CD4-positive, CD25-positive, alpha-beta regulatory T cell (primary cell): ENCODE measurements around the gene KIF5C. TPM values are rescaled to one million over a fixed set of nuclear protein-coding genes. Genes with fewer than 3 reads are reported as not detected.

ENCODE experiments used
- ATAC-seq, 2 donors: fragments of 150-1000 bp; cut with Tn5 transposase; one replicate each; pipeline ENCODE4 v1.10.0; 2021; ENCODE audit warnings: low read depth in 2 of 2, moderate number of reproducible peaks in 2 of 2, moderate library complexity in 1 of 2
- DNase-seq, 3 donors: peaks; one replicate each; pipeline versions ENCODE4 v3.0.0 to v3.0.0-alpha.2; 2012 to 2022; ENCODE audit warnings: mixed read lengths in 1 of 3
- H3K27ac ChIP-seq: one replicate; pipeline ENCODE4 v1.7.0; 2013; ENCODE audit warnings: mild to moderate bottlenecking, low read length; ENCODE audit not compliant: insufficient read depth, poor library complexity, severe bottlenecking
- H3K27me3 ChIP-seq: one replicate; pipeline ENCODE4 v1.7.0; 2013; ENCODE audit warnings: low read length; ENCODE audit not compliant: control insufficient read depth, insufficient read depth
- H3K36me3 ChIP-seq: one replicate; pipeline ENCODE4 v1.7.0; 2013; ENCODE audit warnings: mild to moderate bottlenecking, low read length, moderate library complexity; ENCODE audit not compliant: control insufficient read depth, insufficient read depth
- H3K4me1 ChIP-seq: 2 replicates; pipeline ENCODE4 v1.7.0; 2013; ENCODE audit warnings: mild to moderate bottlenecking, low read length; ENCODE audit not compliant: insufficient read depth, control insufficient read depth, poor library complexity, severe bottlenecking
- H3K4me3 ChIP-seq: one replicate; pipeline ENCODE4 v1.7.0; 2013; ENCODE audit warnings: low read depth, mild to moderate bottlenecking, low read length, moderate library complexity
- H3K9me3 ChIP-seq, 2 experiments: 1 replicate in 1 of 2; 2 replicates in 1 of 2; pipeline ENCODE4 v1.7.0; 2013; ENCODE audit warnings: low read length in 2 of 2, mild to moderate bottlenecking in 1 of 2, moderate library complexity in 1 of 2; ENCODE audit not compliant: control insufficient read depth in 2 of 2
- H3K27ac Mint-ChIP-seq, 3 donors: one replicate each; pipeline ENCODE4 v1.8.0; 2020 to 2022; ENCODE audit warnings: mild to moderate bottlenecking in 3 of 3, mixed read lengths in 3 of 3, moderate library complexity in 2 of 3
- H3K27me3 Mint-ChIP-seq: one replicate; pipeline ENCODE4 v1.8.0; 2022; ENCODE audit warnings: mild to moderate bottlenecking, mixed read lengths
- H3K36me3 Mint-ChIP-seq: one replicate; pipeline ENCODE4 v1.8.0; 2020; ENCODE audit warnings: mixed read lengths
- H3K4me1 Mint-ChIP-seq, 4 donors: one replicate each; pipeline ENCODE4 v1.8.0; 2020 to 2022; ENCODE audit warnings: mixed read lengths in 4 of 4, mild to moderate bottlenecking in 1 of 4
- H3K4me3 Mint-ChIP-seq, 4 donors: one replicate each; pipeline ENCODE4 v1.8.0; 2020 to 2022; ENCODE audit warnings: mild to moderate bottlenecking in 4 of 4, mixed read lengths in 4 of 4, moderate library complexity in 3 of 4
- H3K9me3 Mint-ChIP-seq, 7 donors: one replicate each; pipeline ENCODE4 v1.8.0; 2020 to 2022; ENCODE audit warnings: mixed read lengths in 7 of 7, mild to moderate bottlenecking in 3 of 7, moderate library complexity in 2 of 7
- polyA plus RNA-seq, 4 donors: library from polyadenylated mRNA; unstranded; fragments of 300-500 nt; fragmentation: Illumina TruSeq; gene quantifications; one replicate each; pipeline ENCODE4 v1.2.3, GENCODE V29; 2021
- total RNA-seq: library from RNA; stranded (reverse); gene quantifications from one replicate; pipeline ENCODE4 v1.2.3, GENCODE V29; 2022

Gene KIF5C
- total and polyA plus RNA-seq, 5 donors from 2014 or later: 0.54 to 7.7 (median 1.5) TPM

GRCh38 chr2:148924514-148925178 is 49.6 kb downstream of the KIF5C start:
- no peaks in the 10 kb centered on the region for H3K36me3 ChIP-seq
- DNase-seq (no peak), ATAC-seq (no peak)
- Mint-ChIP-seq H3K27ac (no peak overlapping the region), H3K27me3 (no peaks in the 10 kb centered on the region), H3K4me3 (peak overlapping the region in 3 of 4 donors; percentile 5 to 36 (median 6)), H3K9me3 (no peaks in the 10 kb centered on the region), H3K36me3 (no peaks in the 10 kb centered on the region), H3K4me1 (peaks cover 6 to 33% (median 16%) of the 10 kb centered on the region in 4 donors)
- H3K9me3 ChIP-seq: no peaks in the 10 kb centered on the region
- H3K27ac ChIP-seq: no peak overlapping the region
- H3K4me3 ChIP-seq: no peak overlapping the region
- H3K4me1 ChIP-seq: peaks cover 17% of the 10 kb centered on the region
- H3K27me3 ChIP-seq: no peaks in the 10 kb centered on the region

- Mint-ChIP-seq H3K4me3 (peak overlapping the region; percentile 83 to 90 (median 85)), H3K4me1 (peaks cover 6 to 33% (median 16%) of the 10 kb centered on the region in 4 donors), H3K36me3 (no peaks in the 10 kb centered on the region), H3K27ac (peak overlapping the region; percentile 58 to 87 (median 79)), H3K9me3 (no peaks in the 10 kb centered on the region), H3K27me3 (no peaks in the 10 kb centered on the region)
- H3K36me3 ChIP-seq: no peaks in the 10 kb centered on the region
- peaks cover 17% of the 10 kb centered on the region for H3K4me1 ChIP-seq
- H3K27ac ChIP-seq: peak overlapping the region; percentile 10
- peak overlapping the region; percentile 78 for H3K4me3 ChIP-seq
- no peaks in the 10 kb centered on the region for H3K27me3 ChIP-seq
- DNase-seq (peak; percentile 24 to 78 (median 44)), ATAC-seq (peak; percentile 72 to 73)
- no peaks in the 10 kb centered on the region for H3K9me3 ChIP-seq
Measured at GRCh38 chr2:148926291-148926961, 51.4 kb downstream of the KIF5C start.

GRCh38 chr2:148926981-148927401 is 52.0 kb downstream of the KIF5C start:
- no peaks in the 10 kb centered on the region for H3K9me3 ChIP-seq
- Mint-ChIP-seq H3K36me3 (no peaks in the 10 kb centered on the region), H3K4me1 (peaks cover 6 to 33% (median 16%) of the 10 kb centered on the region in 4 donors), H3K27me3 (no peaks in the 10 kb centered on the region), H3K27ac (peak overlapping the region; percentile 64 to 87 (median 79)), H3K9me3 (no peaks in the 10 kb centered on the region), H3K4me3 (peak overlapping the region; percentile 83 to 90 (median 85))
- no peaks in the 10 kb centered on the region for H3K27me3 ChIP-seq
- DNase-seq (peak in 1 of 3 donors; percentile 77), ATAC-seq (peak; percentile 44 to 56)
- peaks cover 17% of the 10 kb centered on the region for H3K4me1 ChIP-seq
- H3K36me3 ChIP-seq: no peaks in the 10 kb centered on the region
- H3K4me3 ChIP-seq: peak overlapping the region; percentile 78
- H3K27ac ChIP-seq: peak overlapping the region; percentile 10

- DNase-seq (no peak), ATAC-seq (no peak)
- H3K4me1 ChIP-seq: peaks cover 17% of the 10 kb centered on the region
- Mint-ChIP-seq H3K27ac (peak overlapping the region in 1 of 3 donors; percentile 68), H3K4me3 (peak overlapping the region in 1 of 4 donors; percentile 39), H3K27me3 (no peaks in the 10 kb centered on the region), H3K36me3 (no peaks in the 10 kb centered on the region), H3K9me3 (no peaks in the 10 kb centered on the region), H3K4me1 (peaks cover 6 to 33% (median 16%) of the 10 kb centered on the region in 4 donors)
- H3K27ac ChIP-seq: no peak overlapping the region
- H3K27me3 ChIP-seq: no peaks in the 10 kb centered on the region
- no peak overlapping the region for H3K4me3 ChIP-seq
- no peaks in the 10 kb centered on the region for H3K36me3 ChIP-seq
- no peaks in the 10 kb centered on the region for H3K9me3 ChIP-seq
Measured at GRCh38 chr2:148928395-148928794, 53.4 kb downstream of the KIF5C start.

GRCh38 chr2:148930046-148930775 is 55.2 kb downstream of the KIF5C start:
- H3K9me3 ChIP-seq: no peaks in the 10 kb centered on the region
- no peak overlapping the region for H3K27ac Mint-ChIP-seq
- no peak overlapping the region for H3K4me3 ChIP-seq
- H3K36me3 ChIP-seq: no peaks in the 10 kb centered on the region
- peaks cover 17% of the 10 kb centered on the region for H3K4me1 ChIP-seq
- DNase-seq: no peak
- H3K4me1 Mint-ChIP-seq: peaks cover 6 to 29% (median 13%) of the 10 kb centered on the region in 4 donors
- no peak overlapping the region for H3K27ac ChIP-seq
- no peak for ATAC-seq
- no peak overlapping the region for H3K4me3 Mint-ChIP-seq
- no peaks in the 10 kb centered on the region for H3K27me3 Mint-ChIP-seq
- no peaks in the 10 kb centered on the region for H3K27me3 ChIP-seq
- H3K9me3 Mint-ChIP-seq: no peaks in the 10 kb centered on the region
- H3K36me3 Mint-ChIP-seq: no peaks in the 10 kb centered on the region

- H3K4me1 Mint-ChIP-seq: peaks cover 0 to 7% (median 2%) of the 10 kb centered on the region in 4 donors
- peaks cover 3% of the 10 kb centered on the region for H3K4me1 ChIP-seq
- H3K27ac Mint-ChIP-seq: no peak overlapping the region
- H3K9me3 Mint-ChIP-seq: no peaks in the 10 kb centered on the region
- no peak overlapping the region for H3K4me3 Mint-ChIP-seq
- H3K27ac ChIP-seq: no peak overlapping the region
- no peak overlapping the region for H3K4me3 ChIP-seq
- no peaks in the 10 kb centered on the region for H3K9me3 ChIP-seq
- no peaks in the 10 kb centered on the region for H3K27me3 Mint-ChIP-seq
- H3K27me3 ChIP-seq: peaks cover under 1% of the 10 kb centered on the region
- no peak for DNase-seq
- no peaks in the 10 kb centered on the region for H3K36me3 Mint-ChIP-seq
- H3K36me3 ChIP-seq: no peaks in the 10 kb centered on the region
- ATAC-seq: no peak
Measured at GRCh38 chr2:148932536-148932935, 57.5 kb downstream of the KIF5C start.

GRCh38 chr2:148933456-148933855 is 58.4 kb downstream of the KIF5C start:
- no peaks in the 10 kb centered on the region for H3K4me1 ChIP-seq
- H3K4me1 Mint-ChIP-seq: peaks cover 0 to under 1% (median 0%) of the 10 kb centered on the region in 4 donors
- no peak for ATAC-seq
- H3K4me3 Mint-ChIP-seq: no peak overlapping the region
- H3K36me3 Mint-ChIP-seq: no peaks in the 10 kb centered on the region
- no peaks in the 10 kb centered on the region for H3K27me3 Mint-ChIP-seq
- H3K27me3 ChIP-seq: peaks cover 2% of the 10 kb centered on the region
- H3K4me3 ChIP-seq: no peak overlapping the region
- H3K36me3 ChIP-seq: no peaks in the 10 kb centered on the region
- H3K27ac ChIP-seq: no peak overlapping the region
- H3K9me3 ChIP-seq: no peaks in the 10 kb centered on the region
- no peak for DNase-seq
- H3K27ac Mint-ChIP-seq: no peak overlapping the region
- no peaks in the 10 kb centered on the region for H3K9me3 Mint-ChIP-seq
